ENCODE data around the gene CPT2. TPM values are rescaled to one million over a fixed set of nuclear protein-coding genes. Genes with fewer than 3 reads are reported as not detected.

CPT2 gene
- total RNA-seq: 5.5 and 15.0 TPM in 2 replicates

- TF ChIP-seq CTCF (IDR thresholded peaks at IDR 0.05; ENCODE audit: insufficient read depth, low read length, severe bottlenecking): no peak
- FAIRE-seq (no peak), DNase-seq (ENCODE audit: low read depth) (peak; percentile 78)
- H3K36me3 ChIP-seq (ENCODE audit: control insufficient read depth, insufficient read depth, low read length): no peaks in the 10 kb centered on the region
- peak within 1 kb of the TSS; percentile 64 for H3K4me3 ChIP-seq (ENCODE audit: low read depth, low read length)
- H3K27me3 ChIP-seq (ENCODE audit: control insufficient read depth, insufficient read depth, low read length): no peaks in the 10 kb centered on the region
Observed at GRCh38 chr1:53196485-53197290, at the start of gene CPT2. Gene CPT2, plus strand, starts transcription at chr1:53196824. Its CDS starts 120 bp downstream, at chr1:53196944.

- H3K36me3 ChIP-seq (ENCODE audit: control insufficient read depth, insufficient read depth, low read length): no peaks in the 10 kb centered on the region
- TF ChIP-seq CTCF (IDR thresholded peaks at IDR 0.05; ENCODE audit: insufficient read depth, low read length, severe bottlenecking): no peak
- H3K4me3 ChIP-seq (ENCODE audit: low read depth, low read length): no peak overlapping the region
- FAIRE-seq (no peak), DNase-seq (ENCODE audit: low read depth) (no peak)
- no peaks in the 10 kb centered on the region for H3K27me3 ChIP-seq (ENCODE audit: control insufficient read depth, insufficient read depth, low read length)
Observed at GRCh38 chr1:53147174-53147573, 49.5 kb upstream of the CPT2 start.

- no peak overlapping the region for H3K4me3 ChIP-seq (ENCODE audit: low read depth, low read length)
- FAIRE-seq (no peak), DNase-seq (ENCODE audit: low read depth) (peak; percentile 71)
- no peaks in the 10 kb centered on the region for H3K36me3 ChIP-seq (ENCODE audit: control insufficient read depth, insufficient read depth, low read length)
- TF ChIP-seq CTCF (IDR thresholded peaks at IDR 0.05; ENCODE audit: insufficient read depth, low read length, severe bottlenecking): no peak
- H3K27me3 ChIP-seq (ENCODE audit: control insufficient read depth, insufficient read depth, low read length): no peaks in the 10 kb centered on the region
Observed at GRCh38 chr1:53148123-53148522, 48.5 kb upstream of the CPT2 start.

GRCh38 chr1:53153752-53154151 is 42.9 kb upstream of the CPT2 start:
- no peak for FAIRE-seq

GRCh38 chr1:53154859-53155438 is 41.7 kb upstream of the CPT2 start:
- no peak for DNase-seq (ENCODE audit: low read depth)
- FAIRE-seq: no peak
- no peak overlapping the region for H3K4me3 ChIP-seq (ENCODE audit: low read depth, low read length)
- TF ChIP-seq CTCF (IDR thresholded peaks at IDR 0.05; ENCODE audit: insufficient read depth, low read length, severe bottlenecking): no peak
- no peaks in the 10 kb centered on the region for H3K36me3 ChIP-seq (ENCODE audit: control insufficient read depth, insufficient read depth, low read length)
- H3K27me3 ChIP-seq (ENCODE audit: control insufficient read depth, insufficient read depth, low read length): no peaks in the 10 kb centered on the region

More at GRCh38 chr1:53153752-53154151, 42.9 kb upstream of the CPT2 start:
- Histone ChIP-seq H3K36me3 (ENCODE audit: control insufficient read depth, insufficient read depth, low read length) (no peaks in the 10 kb centered on the region), H3K4me3 (ENCODE audit: low read depth, low read length) (no peak overlapping the region), H3K27me3 (ENCODE audit: control insufficient read depth, insufficient read depth, low read length) (no peaks in the 10 kb centered on the region)
- no peak for TF ChIP-seq CTCF (IDR thresholded peaks at IDR 0.05; ENCODE audit: insufficient read depth, low read length, severe bottlenecking)
- no peak for DNase-seq (ENCODE audit: low read depth)

Measured in bronchial epithelial cell (primary cell).